ENCODE measurements around the gene ACSBG1.
A peak's percentile ranks its signal among the peaks of the same experiment; 100 is the strongest.
"Not testable (repeated sequence)": the region's sequence is repeated elsewhere in the genome, so short reads cannot be mapped to it uniquely, and the experiment has no call there.

Gene ACSBG1

GRCh38 chr15:78162038-78162437, 72.3 kb downstream of the ACSBG1 start:
- peak; percentile 49 for DNase-seq

- no peak for DNase-seq
Observed at GRCh38 chr15:78159395-78159794, 75.0 kb downstream of the ACSBG1 start.

DNA sequence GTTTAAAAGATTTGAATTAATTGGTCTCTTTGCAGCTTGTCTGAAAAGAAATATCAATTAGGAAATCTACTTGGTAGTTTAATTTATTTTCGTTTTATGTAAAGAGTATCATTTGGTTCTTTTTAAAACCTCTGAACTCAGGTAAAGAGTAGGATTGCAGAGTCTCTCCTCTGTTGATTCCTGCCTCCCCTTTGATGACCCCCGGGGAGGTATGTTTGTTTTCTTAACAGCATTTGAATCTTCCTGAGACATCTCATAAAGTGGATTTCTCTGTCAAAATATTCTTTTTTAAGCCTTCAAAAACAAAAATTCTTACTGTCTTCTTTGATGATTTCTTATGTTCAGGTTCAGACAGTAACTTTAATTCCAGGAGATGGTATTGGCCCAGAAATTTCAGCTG, 77.2 kb downstream of the ACSBG1 start:
- DNase-seq: no peak

- DNase-seq: no peak
Observed at GRCh38 chr15:78156653-78157052, 77.7 kb downstream of the ACSBG1 start.

- no peak for DNase-seq
Observed at GRCh38 chr15:78155355-78155939, 78.9 kb downstream of the ACSBG1 start.

- DNase-seq: no peak
Observed at GRCh38 chr15:78154955-78155354, 79.4 kb downstream of the ACSBG1 start.

DNA sequence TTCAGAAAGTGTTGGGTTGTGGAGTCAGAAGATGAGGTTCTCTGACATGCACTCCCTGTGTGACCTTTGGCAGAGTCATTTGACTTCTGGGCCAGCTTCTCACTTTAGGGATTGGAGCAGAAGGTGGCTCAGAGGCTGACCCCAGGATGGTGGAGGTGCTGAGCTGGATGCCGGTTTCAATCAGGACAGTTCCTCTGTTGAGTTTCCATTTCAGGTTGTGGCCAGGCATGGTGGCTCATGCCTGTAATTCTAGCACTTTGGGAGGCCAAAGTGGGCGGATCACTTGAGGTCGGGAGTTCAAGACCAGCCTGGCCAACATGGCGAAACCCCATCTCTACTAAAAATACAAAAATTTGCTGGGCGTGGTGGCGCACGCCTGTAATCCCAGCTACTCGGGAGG, 83.3 kb downstream of the ACSBG1 start:
- DNase-seq: not testable (repeated sequence)

DNA sequence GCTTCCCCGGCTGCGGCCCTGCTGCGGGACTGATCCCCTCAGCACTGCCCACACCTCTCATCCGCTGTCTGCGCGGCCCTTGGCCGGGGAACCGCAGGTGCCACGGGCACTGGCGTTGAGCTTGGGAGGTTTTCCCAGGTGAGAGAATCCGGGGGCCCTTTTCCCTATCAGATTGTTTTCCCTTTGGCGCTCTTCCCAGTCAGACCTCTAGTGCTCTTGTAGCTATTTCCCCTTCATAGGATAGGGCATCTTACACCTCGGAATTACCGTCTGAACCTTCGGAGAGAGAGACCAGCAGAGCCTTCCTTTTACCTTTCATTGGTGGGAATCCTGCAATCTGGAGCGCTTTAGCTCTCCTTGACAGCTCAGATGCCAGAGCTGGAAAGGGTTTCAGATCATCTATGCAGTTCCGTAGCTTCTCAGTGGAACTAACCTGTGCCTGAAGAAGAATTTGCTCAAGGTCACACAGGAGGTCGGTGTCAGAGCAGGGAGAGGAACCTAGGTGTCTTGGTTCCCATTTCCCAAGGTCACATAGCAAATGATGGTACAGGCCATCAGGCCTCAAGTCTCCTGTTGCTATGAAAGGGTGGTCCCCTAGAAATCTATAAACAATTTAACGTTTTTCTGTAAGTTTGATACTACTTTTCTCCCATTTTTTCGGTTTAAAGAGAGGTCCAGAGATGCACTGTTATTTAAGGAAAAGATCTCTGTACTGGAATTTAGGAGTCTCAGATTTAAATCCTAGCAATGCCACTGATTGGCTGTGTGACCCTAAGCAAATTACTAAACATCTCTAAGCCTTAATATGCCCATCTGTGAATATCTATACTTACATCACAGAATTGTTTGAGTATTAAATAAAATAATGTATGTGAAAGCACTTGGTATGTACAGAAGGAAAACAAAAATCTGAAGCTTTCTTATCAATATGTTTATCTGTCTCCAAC, 84.3 kb downstream of the ACSBG1 start:
- no peak for DNase-seq

DNA sequence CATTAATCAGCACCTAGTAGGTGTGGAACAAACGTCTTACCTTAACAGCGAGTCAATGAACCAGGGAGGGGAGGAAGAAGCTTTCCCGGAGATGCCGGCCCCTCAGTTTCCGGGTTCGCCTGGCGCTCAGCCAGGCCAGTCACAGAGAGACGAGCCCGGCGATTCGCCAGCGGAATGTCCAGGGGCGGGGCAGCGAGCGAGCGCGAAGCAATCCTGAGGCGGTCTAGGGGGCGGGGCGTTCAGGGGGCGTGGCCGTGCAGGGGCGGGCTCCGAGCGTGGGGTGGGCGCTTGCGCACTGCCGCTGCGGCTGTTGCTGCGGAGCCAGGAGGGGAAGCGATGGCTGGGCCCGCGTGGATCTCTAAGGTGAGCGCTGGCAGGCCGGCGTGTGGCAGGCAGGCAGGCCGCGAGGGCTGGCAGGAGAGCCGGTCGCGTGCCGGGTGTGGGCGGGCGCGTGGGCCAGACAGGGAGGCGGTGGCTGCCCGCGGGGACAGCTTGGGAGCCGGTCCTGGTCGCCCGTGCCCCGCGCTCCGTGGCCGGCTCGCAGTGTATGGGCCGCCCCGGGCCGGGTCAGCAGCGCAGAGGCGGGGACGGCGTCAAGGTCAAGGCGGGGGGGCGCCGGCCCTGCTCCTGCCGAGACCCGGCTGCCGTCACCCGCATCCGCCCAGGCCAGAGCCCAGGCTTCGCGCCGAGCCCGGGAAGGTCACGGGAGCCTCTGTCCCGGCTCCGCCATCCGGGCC, 85.1 kb downstream of the ACSBG1 start, which contains the start of gene IDH3A:
Gene IDH3A, plus strand, starts transcription at position 295 of the 737 bp plus-strand sequence. Its CDS starts 42 bp downstream, at position 337.
- DNase-seq: peak; percentile 100

DNA sequence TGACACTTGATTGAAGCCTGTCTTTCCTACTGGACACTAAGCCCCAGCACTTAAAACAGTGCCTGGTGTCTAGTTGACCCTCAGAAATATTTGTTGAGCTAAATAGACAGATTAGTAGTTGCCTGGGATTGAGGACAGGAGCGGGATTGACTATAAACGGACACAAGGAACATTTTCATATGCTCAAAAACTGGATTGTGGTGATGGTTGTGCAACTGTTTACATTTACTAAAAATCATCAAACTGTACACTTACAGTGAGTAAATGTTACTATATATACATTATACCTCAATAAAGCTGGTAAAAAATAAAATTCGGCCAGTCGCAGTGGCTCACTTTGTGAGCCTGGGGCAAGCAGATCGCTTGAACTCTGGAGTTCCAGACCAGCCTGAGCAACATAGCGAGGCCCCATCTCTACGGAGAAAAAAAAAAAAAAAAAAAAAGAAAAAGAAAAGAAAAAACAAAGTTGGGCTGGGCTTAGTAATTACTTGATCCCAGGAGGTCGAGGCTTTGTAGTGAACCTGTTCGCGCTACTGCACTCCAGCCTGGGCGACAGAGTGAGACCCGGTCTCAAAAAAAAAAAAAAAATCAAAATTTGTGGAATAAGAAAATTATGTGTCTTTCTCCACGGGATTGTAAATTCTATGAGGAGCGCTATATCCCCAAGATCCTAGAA, 85.8 kb downstream of the ACSBG1 start:
- no peak for DNase-seq

GRCh38 chr15:78147566-78147965, 86.8 kb downstream of the ACSBG1 start:
- no peak for DNase-seq

DNA sequence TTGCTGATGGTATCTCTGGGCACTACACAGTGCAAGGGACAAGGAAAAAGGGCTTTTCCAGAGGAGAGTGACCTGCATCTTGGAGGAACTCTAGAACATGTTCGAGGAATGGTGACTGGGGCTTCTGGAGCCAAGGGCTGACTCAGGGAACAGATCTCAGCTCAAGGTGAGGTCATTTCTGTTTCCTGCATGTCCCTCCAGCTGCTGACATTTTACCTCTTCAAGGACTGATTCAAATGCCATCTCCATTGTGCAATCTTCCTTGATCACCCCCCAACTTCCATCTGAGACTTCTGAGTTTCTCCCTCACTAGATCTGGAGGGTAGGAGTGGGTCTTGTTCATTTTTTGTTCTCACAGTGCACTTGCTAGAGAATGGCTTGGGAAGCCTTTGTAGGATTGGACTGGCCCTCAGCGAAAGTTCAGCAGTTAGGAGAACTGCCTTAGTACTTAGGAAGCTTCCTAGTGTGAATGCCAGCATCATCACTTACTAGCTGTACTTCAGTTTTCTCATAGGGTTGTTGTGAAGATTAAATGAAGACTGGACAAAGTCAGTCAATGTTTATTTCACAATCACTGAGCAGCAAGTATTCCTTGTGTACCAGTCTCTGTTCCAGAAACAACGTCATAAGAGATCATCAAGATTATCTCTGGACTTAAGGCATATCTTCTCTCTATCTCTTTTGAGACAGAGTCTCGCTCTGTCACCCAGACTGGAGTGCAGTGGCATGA, 87.8 kb downstream of the ACSBG1 start:
- no peak for DNase-seq

DNA sequence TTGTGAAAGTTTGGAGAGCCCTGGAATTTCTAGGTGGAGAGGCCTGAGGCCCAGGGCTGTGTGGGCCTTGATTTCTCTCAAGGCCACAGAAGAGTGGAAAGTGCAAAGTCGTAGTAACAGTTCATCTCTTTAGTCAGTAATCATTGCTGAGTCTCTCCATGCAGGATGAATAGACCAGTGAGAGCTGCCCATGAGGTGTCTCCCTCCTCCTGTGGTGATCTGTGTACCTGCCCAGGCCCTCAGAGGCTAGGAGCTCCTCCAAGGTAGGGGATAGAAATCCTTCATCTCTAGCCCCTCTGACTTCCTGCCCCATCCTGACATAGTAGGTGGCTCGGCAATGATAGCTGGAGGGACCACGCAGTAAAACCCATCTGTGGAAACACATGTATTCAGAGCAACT, 92.0 kb downstream of the ACSBG1 start:
- no peak for DNase-seq

DNA sequence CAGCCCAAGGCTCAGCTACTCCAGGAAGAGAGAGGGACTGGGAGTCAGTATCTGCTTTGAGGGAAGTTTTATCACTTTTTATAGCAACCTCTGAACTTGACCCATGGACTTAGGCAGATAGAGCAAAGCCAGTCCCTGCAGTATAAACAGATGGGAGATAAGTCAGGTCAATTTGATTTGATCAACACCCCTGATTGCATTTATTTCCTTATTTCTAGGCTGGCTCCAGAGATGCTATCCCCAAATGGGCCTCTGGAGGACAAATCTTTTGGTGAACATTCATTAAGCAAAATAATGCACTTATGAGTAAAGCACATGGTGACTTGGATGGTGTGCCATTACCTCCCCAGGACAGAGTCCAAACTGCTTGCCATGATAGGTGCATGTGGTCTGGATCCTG, 94.1 kb downstream of the ACSBG1 start:
- DNase-seq: no peak

DNA sequence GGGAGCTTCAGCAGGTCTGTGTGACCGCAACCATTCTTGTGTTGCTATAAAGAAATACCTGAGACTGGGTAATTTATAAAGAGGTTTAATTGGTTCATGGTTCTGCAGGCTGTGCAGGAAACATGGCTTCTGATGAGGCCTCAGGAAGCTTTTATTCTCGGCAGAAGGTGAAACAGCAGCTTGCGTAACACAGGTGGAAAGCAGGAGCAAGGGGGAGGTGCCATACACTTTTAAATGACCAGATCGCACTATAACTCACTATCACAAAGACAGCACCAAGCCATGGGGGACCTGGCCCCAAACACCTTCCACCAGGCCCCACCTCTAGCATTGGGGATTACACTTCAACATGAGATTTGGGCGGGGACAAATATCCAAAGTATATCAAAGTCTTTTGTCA, 94.8 kb downstream of the ACSBG1 start:
- no peak for DNase-seq

- no peak for DNase-seq
Observed at GRCh38 chr15:78133801-78134200, 100.6 kb downstream of the ACSBG1 start.

DNA sequence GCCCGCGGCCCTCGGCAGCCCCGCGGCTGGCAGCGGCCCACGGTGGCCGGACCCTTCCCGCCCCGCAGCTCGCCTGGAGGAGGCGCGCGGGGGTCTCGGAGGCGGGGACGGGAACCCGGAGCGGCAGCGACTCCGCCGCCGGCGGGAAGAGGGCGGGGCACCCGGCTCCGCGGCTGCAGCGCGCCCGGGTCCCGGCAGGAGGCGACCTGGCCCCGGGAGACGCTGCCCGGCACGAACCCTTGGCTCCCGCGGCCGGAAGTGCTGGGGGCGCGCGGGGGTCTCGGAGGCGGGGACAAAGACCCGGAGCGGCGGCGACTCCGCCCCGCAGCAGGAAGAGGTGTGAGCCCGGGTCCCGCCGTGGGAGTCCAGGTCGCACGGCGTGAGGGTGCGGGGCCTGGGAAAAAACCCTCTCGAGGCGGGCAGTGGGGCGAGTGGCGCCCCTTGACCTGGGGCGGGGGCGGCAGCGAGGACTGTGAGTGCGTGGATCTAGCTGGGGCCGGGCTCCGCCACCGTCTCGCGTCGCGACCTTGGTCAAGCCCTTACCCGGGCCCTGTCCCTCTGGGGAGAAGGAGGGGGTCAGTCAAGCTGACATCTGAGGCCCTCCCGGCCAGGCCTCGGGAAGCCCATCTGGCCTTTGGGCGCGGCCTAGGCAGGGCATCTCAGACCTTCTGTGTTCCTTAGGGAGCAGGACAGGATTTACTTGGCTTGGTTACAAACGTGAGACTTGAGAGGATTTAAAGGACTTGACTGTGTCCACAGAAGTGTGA, 102.9 kb downstream of the ACSBG1 start, which contains the start of gene CIB2:
Gene CIB2, minus strand, starts transcription at position 151 of the 767 bp plus-strand sequence. CDS start 230 bp downstream, outside the sequence.
- DNase-seq: peak; percentile 80

- no peak for DNase-seq
Observed at GRCh38 chr15:78130466-78131294, 103.7 kb downstream of the ACSBG1 start.

DNA sequence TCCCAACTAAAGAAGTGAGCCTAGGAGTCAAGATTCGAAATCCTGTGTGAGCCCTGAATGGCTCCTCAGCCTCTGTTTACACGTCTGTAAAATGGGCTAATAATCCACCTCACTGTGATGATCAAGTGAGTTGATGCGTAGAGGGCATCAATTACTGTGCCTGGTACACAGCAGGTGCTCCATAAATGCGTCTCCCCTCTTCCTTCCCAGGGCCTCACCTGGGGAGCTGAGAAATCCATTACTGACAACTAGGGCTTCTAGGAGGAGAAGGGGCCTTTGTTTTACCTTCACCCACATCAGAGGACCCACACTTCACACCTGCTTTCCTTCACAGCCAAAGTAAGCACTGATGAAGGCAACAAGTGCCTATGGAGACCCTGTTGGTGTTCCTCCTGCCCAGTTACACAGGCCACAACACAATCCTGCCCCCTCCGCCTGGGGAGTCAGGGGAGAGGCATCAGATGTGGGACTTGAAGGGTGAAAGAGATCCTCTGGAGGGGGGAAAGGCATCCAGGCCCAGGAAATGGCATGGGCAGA, 104.5 kb downstream of the ACSBG1 start:
- DNase-seq: no peak
